Liver (tissue), 9 donors: ENCODE measurements around the gene PER1. TPM values are rescaled to one million over a fixed set of nuclear protein-coding genes. Genes with fewer than 3 reads are reported as not detected.

Experiments
- DNase-seq: peaks from one replicate; pipeline ENCODE4 v3.0.0-alpha.2; 2017; ENCODE audit warnings: low spot score
- H3K27ac ChIP-seq, 2 donors: one replicate each; pipeline ENCODE4 v1.7.0; 2013; ENCODE audit warnings: inconsistent platforms in 2 of 2, low read length in 2 of 2, control low read depth in 1 of 2, low read depth in 1 of 2, mild to moderate bottlenecking in 1 of 2
- H3K27me3 ChIP-seq, 4 donors: one replicate each; pipeline versions ENCODE4 v1.6.1 to v1.7.0; 2013; ENCODE audit warnings: low read length in 3 of 4, inconsistent platforms in 1 of 4, mild to moderate bottlenecking in 1 of 4, moderate library complexity in 1 of 4; ENCODE audit not compliant: control insufficient read depth in 4 of 4, insufficient read depth in 4 of 4
- H3K36me3 ChIP-seq, 4 donors: one replicate each; pipeline versions ENCODE4 v1.6.1 to v1.7.0; 2013; ENCODE audit warnings: low read length in 3 of 4, mild to moderate bottlenecking in 3 of 4, low read depth in 1 of 4, moderate library complexity in 1 of 4; ENCODE audit not compliant: control insufficient read depth in 4 of 4, insufficient read depth in 3 of 4
- H3K4me1 ChIP-seq, 4 donors: one replicate each; pipeline versions ENCODE4 v1.6.1 to v1.7.0; 2013; ENCODE audit warnings: low read length in 3 of 4, mild to moderate bottlenecking in 3 of 4, moderate library complexity in 1 of 4; ENCODE audit not compliant: control insufficient read depth in 4 of 4, insufficient read depth in 4 of 4
- H3K4me3 ChIP-seq, 3 donors: one replicate each; pipeline versions ENCODE4 v1.6.1 to v1.7.0; 2013; ENCODE audit warnings: low read length in 3 of 3, control low read depth in 1 of 3, low read depth in 1 of 3, mild to moderate bottlenecking in 1 of 3
- H3K9ac ChIP-seq, 2 donors: one replicate each; pipeline ENCODE4 v1.7.0; 2013; ENCODE audit warnings: low read length in 2 of 2, mild to moderate bottlenecking in 2 of 2, moderate library complexity in 2 of 2, control low read depth in 1 of 2, low read depth in 1 of 2
- H3K9me3 ChIP-seq, 4 donors: one replicate each; pipeline versions ENCODE4 v1.6.1 to v1.7.0; 2013; ENCODE audit warnings: low read length in 3 of 4; ENCODE audit not compliant: control insufficient read depth in 4 of 4
- ATF3 ChIP-seq: IDR thresholded peaks from 2 replicates; pipeline ENCODE4 v1.6.1; 2016; ENCODE audit warnings: antibody characterized with exemption
- EGR1 ChIP-seq, 2 donors: IDR thresholded peaks; 2 replicates each; pipeline ENCODE4 v1.6.1; 2016 to 2018; ENCODE audit warnings: antibody characterized with exemption in 2 of 2, low read depth in 2 of 2
- FOXA1 ChIP-seq: IDR thresholded peaks from 2 replicates; pipeline ENCODE4 v1.6.1; 2016; ENCODE audit warnings: antibody characterized with exemption
- FOXA2 ChIP-seq: IDR thresholded peaks from 2 replicates; pipeline ENCODE4 v1.6.1; 2016; ENCODE audit warnings: antibody characterized with exemption
- GABPA ChIP-seq, 2 donors: IDR thresholded peaks in 1 of 2; conservative IDR thresholded peaks in 1 of 2; 2 replicates each; pipeline ENCODE4 v1.6.1; 2016; ENCODE audit warnings: antibody characterized with exemption in 2 of 2, mild to moderate bottlenecking in 1 of 2, moderate library complexity in 1 of 2
- HNF4A ChIP-seq, 2 donors: conservative IDR thresholded peaks; 2 replicates each; pipeline ENCODE4 v1.6.1; 2016; ENCODE audit warnings: antibody characterized with exemption in 2 of 2, mild to moderate bottlenecking in 2 of 2
- HNF4G ChIP-seq: IDR thresholded peaks from 2 replicates; pipeline ENCODE4 v1.6.1; 2016; ENCODE audit warnings: antibody characterized with exemption
- JUND ChIP-seq, 2 donors: IDR thresholded peaks; 2 replicates each; pipeline ENCODE4 v1.6.1; 2016; ENCODE audit warnings: antibody characterized with exemption in 2 of 2
- NR2F2 ChIP-seq: IDR thresholded peaks from 2 replicates; pipeline ENCODE4 v1.6.1; 2016; ENCODE audit warnings: antibody characterized with exemption
- RAD21 ChIP-seq, 2 donors: IDR thresholded peaks; 2 replicates each; pipeline ENCODE4 v1.6.1; 2016; ENCODE audit warnings: antibody characterized with exemption in 2 of 2, mild to moderate bottlenecking in 2 of 2
- REST ChIP-seq: IDR thresholded peaks from 2 replicates; pipeline ENCODE4 v1.6.1; 2016; ENCODE audit warnings: antibody characterized with exemption, mild to moderate bottlenecking
- RXRA ChIP-seq, 2 donors: IDR thresholded peaks; 2 replicates each; pipeline ENCODE4 v1.6.1; 2017 to 2018; ENCODE audit warnings: antibody characterized with exemption in 2 of 2, mild to moderate bottlenecking in 1 of 2
- SP1 ChIP-seq: IDR thresholded peaks from 2 replicates; pipeline ENCODE4 v1.6.1; 2018; ENCODE audit warnings: antibody characterized with exemption, mild to moderate bottlenecking
- TAF1 ChIP-seq: conservative IDR thresholded peaks from 2 replicates; pipeline ENCODE4 v1.6.1; 2016; ENCODE audit warnings: antibody characterized with exemption, mild to moderate bottlenecking
- YY1 ChIP-seq: IDR thresholded peaks from 2 replicates; pipeline ENCODE4 v1.6.1; 2016; ENCODE audit warnings: antibody characterized with exemption, mild to moderate bottlenecking
- WGBS: extraction: QIAGEN DNeasy Blood & Tissue Kit; methylation state at CpG from one replicate; pipeline ENCODE4 v1.1.7; 2013; 5-methylcytosine and 5-hydroxymethylcytosine counted together
- polyA plus RNA-seq, 2 donors: library from polyadenylated mRNA; stranded (reverse) in 1 of 2; unstranded in 1 of 2; fragments of 200-250 nt in 1 of 2; fragments of >200 nt in 1 of 2; fragmentation: Nextera tagmentation in 1 of 2; extraction: Ambion mirVana in 1 of 2; gene quantifications; one replicate each; pipeline versions ENCODE4 v1.2.1 to v1.2.3, GENCODE V29; 2013 to 2015
- total RNA-seq, 2 donors: library from RNA; depleted of rRNA; stranded (reverse); fragments of >200 nt; gene quantifications; one replicate each; pipeline ENCODE4 v1.2.3, GENCODE V29; 2014
- TF ChIP-seq, protein P1 (sequence below): IDR thresholded peaks from 2 replicates; pipeline ENCODE4 v1.6.1; 2016; ENCODE audit warnings: antibody characterized with exemption
- TF ChIP-seq, protein P2 (sequence below): IDR thresholded peaks from 2 replicates; pipeline ENCODE4 v1.6.1; 2016; ENCODE audit warnings: antibody characterized with exemption
- TF ChIP-seq, protein P3 (sequence below): fragments of 150-350 bp; IDR thresholded peaks from 2 replicates; pipeline ENCODE4 v1.5.1; 2017; ENCODE audit warnings: improper control_type of control experiment, low read depth, low read length; ENCODE audit not compliant: missing input control
- donor health status: healthy.
- donor health status: healthy.
- donor health status: healthy.
- donor health status: healthy.
- donor health status: healthy.

PER1 gene
- total and polyA plus RNA-seq, 4 donors: 10.1 to 71.6 (median 29.7) TPM

DNA sequence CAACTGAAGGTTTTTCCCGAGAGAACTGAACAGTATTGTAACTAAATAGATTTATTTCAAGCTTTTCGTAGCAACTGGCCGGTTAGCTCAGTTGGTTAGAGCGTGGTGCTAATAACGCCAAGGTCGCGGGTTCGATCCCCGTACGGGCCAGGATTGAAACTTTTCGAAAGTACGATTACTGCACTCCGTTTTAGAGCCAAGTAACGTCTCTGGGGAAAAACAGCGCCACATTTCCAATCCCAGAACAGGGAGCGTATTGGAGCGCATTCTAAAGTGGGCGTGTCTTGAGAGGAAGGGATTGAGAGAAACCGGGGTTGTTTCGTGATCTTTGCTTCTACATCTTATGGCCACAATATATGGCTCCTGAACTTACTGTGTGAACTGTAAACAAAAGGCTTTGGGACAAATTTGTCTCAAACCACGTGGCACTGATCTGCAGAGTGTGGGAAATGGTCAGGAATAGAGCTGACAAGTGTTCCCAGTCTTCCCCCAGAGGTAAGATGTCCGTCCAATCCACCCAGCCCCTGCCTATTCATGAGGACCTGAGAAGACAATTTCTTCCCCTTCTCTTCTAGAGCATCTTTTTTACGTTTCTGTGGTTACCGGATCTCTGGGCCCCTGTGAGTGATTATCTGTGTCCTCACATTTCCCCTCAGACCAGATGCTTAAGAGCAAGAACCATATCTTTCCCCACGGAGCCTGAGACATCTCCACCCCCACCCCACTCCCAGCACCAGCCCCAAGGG, 35.5 kb upstream of the PER1 start:
- Histone ChIP-seq H3K4me3 (peak overlapping the region in 2 of 3 donors; percentile 52 to 82), H3K9me3 (no peaks in the 10 kb centered on the region), H3K27me3 (no peaks in the 10 kb centered on the region), H3K27ac (peak overlapping the region; percentile 73 to 85), H3K4me1 (peaks cover 12 to 57% (median 31%) of the 10 kb centered on the region in 4 donors), H3K36me3 (no peaks in the 10 kb centered on the region), H3K9ac (peak overlapping the region; percentile 5 to 16)
- DNase-seq: peak; percentile 95
- 1% methylated on average over 25 of the region's 25 CpGs for WGBS
- TF ChIP-seq, protein P1, sequence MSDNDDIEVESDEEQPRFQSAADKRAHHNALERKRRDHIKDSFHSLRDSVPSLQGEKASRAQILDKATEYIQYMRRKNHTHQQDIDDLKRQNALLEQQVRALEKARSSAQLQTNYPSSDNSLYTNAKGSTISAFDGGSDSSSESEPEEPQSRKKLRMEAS: peak; percentile 82
- no peak for TF ChIP-seq GABPA (IDR thresholded peaks at IDR 0.05 in 1 of 2, conservative IDR thresholded peaks at IDR 0.05 in 1 of 2)
- TF ChIP-seq HNF4G: peak; percentile 37
- TF ChIP-seq, protein P2, sequence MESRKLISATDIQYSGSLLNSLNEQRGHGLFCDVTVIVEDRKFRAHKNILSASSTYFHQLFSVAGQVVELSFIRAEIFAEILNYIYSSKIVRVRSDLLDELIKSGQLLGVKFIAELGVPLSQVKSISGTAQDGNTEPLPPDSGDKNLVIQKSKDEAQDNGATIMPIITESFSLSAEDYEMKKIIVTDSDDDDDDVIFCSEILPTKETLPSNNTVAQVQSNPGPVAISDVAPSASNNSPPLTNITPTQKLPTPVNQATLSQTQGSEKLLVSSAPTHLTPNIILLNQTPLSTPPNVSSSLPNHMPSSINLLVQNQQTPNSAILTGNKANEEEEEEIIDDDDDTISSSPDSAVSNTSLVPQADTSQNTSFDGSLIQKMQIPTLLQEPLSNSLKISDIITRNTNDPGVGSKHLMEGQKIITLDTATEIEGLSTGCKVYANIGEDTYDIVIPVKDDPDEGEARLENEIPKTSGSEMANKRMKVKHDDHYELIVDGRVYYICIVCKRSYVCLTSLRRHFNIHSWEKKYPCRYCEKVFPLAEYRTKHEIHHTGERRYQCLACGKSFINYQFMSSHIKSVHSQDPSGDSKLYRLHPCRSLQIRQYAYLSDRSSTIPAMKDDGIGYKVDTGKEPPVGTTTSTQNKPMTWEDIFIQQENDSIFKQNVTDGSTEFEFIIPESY: peak; percentile 83
- TF ChIP-seq, protein P3, sequence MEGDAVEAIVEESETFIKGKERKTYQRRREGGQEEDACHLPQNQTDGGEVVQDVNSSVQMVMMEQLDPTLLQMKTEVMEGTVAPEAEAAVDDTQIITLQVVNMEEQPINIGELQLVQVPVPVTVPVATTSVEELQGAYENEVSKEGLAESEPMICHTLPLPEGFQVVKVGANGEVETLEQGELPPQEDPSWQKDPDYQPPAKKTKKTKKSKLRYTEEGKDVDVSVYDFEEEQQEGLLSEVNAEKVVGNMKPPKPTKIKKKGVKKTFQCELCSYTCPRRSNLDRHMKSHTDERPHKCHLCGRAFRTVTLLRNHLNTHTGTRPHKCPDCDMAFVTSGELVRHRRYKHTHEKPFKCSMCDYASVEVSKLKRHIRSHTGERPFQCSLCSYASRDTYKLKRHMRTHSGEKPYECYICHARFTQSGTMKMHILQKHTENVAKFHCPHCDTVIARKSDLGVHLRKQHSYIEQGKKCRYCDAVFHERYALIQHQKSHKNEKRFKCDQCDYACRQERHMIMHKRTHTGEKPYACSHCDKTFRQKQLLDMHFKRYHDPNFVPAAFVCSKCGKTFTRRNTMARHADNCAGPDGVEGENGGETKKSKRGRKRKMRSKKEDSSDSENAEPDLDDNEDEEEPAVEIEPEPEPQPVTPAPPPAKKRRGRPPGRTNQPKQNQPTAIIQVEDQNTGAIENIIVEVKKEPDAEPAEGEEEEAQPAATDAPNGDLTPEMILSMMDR: no peak
- no peak for TF ChIP-seq TAF1
- peak; percentile 91 for TF ChIP-seq SP1
- TF ChIP-seq HNF4A (conservative IDR thresholded peaks at IDR 0.05): peak; percentile 73 to 80
- TF ChIP-seq YY1: peak; percentile 86
- TF ChIP-seq REST: peak; percentile 64
- peak; percentile 71 to 72 for TF ChIP-seq JUND (IDR thresholded peaks at IDR 0.05)
- peak; percentile 32 for TF ChIP-seq FOXA2
- peak; percentile 78 for TF ChIP-seq NR2F2
- TF ChIP-seq RXRA (IDR thresholded peaks at IDR 0.05): peak; percentile 83 to 84
- peak; percentile 32 to 45 for TF ChIP-seq RAD21 (IDR thresholded peaks at IDR 0.05)
- TF ChIP-seq FOXA1: peak; percentile 69
- TF ChIP-seq ATF3: peak; percentile 100
- TF ChIP-seq EGR1 (IDR thresholded peaks at IDR 0.05; ENCODE audit: low read depth in 2 of 2): peak in 1 of 2 donors; percentile 16
